Measurements from ENCODE around the gene PHTF1. TPM values are rescaled to one million over a fixed set of nuclear protein-coding genes. Genes with fewer than 3 reads are reported as not detected.
"Not testable (repeated sequence)": the region's sequence is repeated elsewhere in the genome, so short reads cannot be mapped to it uniquely, and the experiment has no call there.

Gene PHTF1
- total and polyA plus RNA-seq, 5 experiments from 2014 or later, result 1.9 to 9.9 (median 4.3) TPM

DNA sequence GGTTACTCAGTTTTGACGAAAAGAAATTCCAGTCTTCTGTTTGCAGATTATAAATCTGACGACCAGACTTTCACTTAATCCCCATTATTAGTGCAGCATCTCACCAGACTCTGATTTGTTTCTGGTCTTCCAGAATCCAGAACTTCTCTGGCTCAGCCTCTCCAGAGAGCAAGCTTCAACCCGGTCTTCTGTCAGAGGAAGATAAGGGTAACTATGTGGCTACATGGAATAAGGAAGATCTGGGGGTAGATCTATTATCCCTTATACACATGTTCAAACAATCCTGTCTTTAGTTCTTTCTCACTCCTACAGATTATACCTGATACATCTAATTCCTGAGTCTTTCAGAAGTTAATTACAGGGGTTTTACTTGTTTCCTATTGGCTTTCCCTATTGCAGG, 9.9 kb downstream of the PHTF1 start:
- H3K27ac Mint-ChIP-seq, result peak overlapping the region in 1 of 10 donors; percentile 10
- POLR2A ChIA-PET, result no interaction called here

GRCh38 chr1:113747376-113747775, 11.9 kb downstream of the PHTF1 start:
- POLR2A ChIA-PET, result interaction anchor here (0.6 kb wide), 1 partner anchor 46 kb away, joined by 3 read pairs; no protein-coding TSS in a partner anchor
- peaks cover 0 to 5% (median 0%) of the 10 kb centered on the region in 3 donors for H3K36me3 Mint-ChIP-seq
- H3K27ac Mint-ChIP-seq, result no peak overlapping the region
- no peaks in the 10 kb centered on the region for H3K9me3 Mint-ChIP-seq
- H3K4me1 Mint-ChIP-seq, result peaks cover 0 to 3% (median under 1%) of the 10 kb centered on the region in 4 donors
- DNase-seq, result no peak
- no peak overlapping the region for H3K4me3 Mint-ChIP-seq
- no peaks in the 10 kb centered on the region for H3K27me3 Mint-ChIP-seq
- no peak for ATAC-seq

More for the DNA sequence above, 9.9 kb downstream of the PHTF1 start:
- DNase-seq (no peak), ATAC-seq (no peak)
- Mint-ChIP-seq H3K9me3 (no peaks in the 10 kb centered on the region), H3K4me3 (no peak overlapping the region), H3K4me1 (peaks cover 0 to under 1% (median 0%) of the 10 kb centered on the region in 4 donors), H3K36me3 (peaks cover 0 to 6% (median 3%) of the 10 kb centered on the region in 3 donors), H3K27me3 (no peaks in the 10 kb centered on the region)

- peaks cover 0 to 3% (median under 1%) of the 10 kb centered on the region in 4 donors for H3K4me1 Mint-ChIP-seq
- no peak for ATAC-seq
- DNase-seq, result no peak
- no peaks in the 10 kb centered on the region for H3K9me3 Mint-ChIP-seq
- H3K4me3 Mint-ChIP-seq, result no peak overlapping the region
- POLR2A ChIA-PET, result no interaction called here
- peaks cover 0 to 5% (median 0%) of the 10 kb centered on the region in 3 donors for H3K36me3 Mint-ChIP-seq
- H3K27me3 Mint-ChIP-seq, result no peaks in the 10 kb centered on the region
- H3K27ac Mint-ChIP-seq, result peak overlapping the region in 2 of 10 donors; percentile 16 to 37
Observed at GRCh38 chr1:113745425-113745824, 13.9 kb downstream of the PHTF1 start.

GRCh38 chr1:113744114-113744513, 15.2 kb downstream of the PHTF1 start:
- no peak overlapping the region for H3K27ac Mint-ChIP-seq
- H3K9me3 Mint-ChIP-seq, result no peaks in the 10 kb centered on the region

DNA sequence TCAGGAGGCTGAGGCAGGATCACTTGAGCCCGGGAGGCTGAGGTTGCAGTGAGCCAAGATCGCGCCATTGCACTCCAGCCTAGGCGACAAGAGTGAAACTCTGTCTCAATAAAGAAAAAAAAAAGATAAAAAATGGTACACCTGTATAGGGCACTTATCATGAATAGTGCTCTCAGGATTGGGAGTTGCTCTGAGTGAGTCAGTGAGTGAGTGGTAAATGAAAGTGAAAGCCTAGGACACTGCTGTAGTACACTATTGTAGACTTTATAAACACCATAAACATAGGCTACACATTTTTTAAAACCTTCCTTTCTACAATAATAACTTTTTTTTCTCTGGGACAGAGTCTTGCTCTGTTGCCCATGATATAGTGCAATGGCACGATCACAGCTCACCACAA, 16.8 kb downstream of the PHTF1 start:
- Mint-ChIP-seq H3K27me3 (no peaks in the 10 kb centered on the region), H3K9me3 (no peaks in the 10 kb centered on the region), H3K27ac (no peak overlapping the region), H3K36me3 (peaks cover 0 to 2% (median 0%) of the 10 kb centered on the region in 3 donors), H3K4me1 (peaks cover 0 to 3% (median under 1%) of the 10 kb centered on the region in 4 donors), H3K4me3 (no peak overlapping the region)
- POLR2A ChIA-PET, result interaction anchor here (0.6 kb wide), 1 partner anchor 15 kb away, joined by 3 read pairs; no protein-coding TSS in a partner anchor
- ATAC-seq (no peak), DNase-seq (no peak)

More at GRCh38 chr1:113744114-113744513, 15.2 kb downstream of the PHTF1 start:
- Mint-ChIP-seq H3K4me1 (peaks cover 0 to 3% (median under 1%) of the 10 kb centered on the region in 4 donors), H3K36me3 (no peaks in the 10 kb centered on the region), H3K27me3 (no peaks in the 10 kb centered on the region), H3K4me3 (no peak overlapping the region)
- POLR2A ChIA-PET, result no interaction called here
- DNase-seq (no peak), ATAC-seq (no peak)

DNA sequence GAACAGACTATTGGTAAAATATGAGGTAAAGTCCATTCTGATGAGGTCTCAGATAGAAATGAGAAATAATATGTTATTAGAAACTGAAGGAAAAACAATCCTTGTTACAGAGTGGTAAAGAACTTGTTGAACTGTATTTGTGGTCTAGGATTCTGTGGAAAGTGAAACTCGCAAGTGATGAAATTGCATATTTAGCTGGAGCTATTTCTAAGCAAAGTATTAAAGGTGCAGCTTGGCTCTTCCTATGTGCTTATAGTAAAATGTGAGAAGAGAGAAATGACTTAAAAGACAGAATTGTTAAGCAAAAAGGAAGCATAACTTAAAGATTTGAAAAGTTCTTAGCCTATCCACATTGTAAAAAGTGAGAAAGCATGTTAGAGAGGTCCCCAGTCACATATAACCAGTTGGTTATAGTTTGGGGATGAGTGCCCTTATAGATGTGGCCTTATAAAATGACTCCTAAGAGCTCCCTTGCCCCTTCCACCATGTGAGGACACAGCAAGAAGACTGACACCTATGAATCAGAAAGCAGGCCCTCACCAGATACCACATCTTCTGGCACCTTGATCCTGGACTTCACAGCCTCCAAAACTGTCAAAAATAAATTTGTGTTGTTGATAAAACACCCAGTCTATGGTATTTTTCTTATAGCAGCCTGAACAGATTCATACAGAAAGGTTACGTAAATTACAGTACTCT, 24.8 kb downstream of the PHTF1 start:
- Mint-ChIP-seq H3K4me1 (no peaks in the 10 kb centered on the region), H3K9me3 (no peaks in the 10 kb centered on the region), H3K27me3 (no peaks in the 10 kb centered on the region), H3K27ac (peak overlapping the region in 1 of 10 donors; percentile 68), H3K4me3 (no peak overlapping the region), H3K36me3 (peaks cover 0 to 11% (median 2%) of the 10 kb centered on the region in 3 donors)
- DNase-seq (no peak), ATAC-seq (no peak)
- POLR2A ChIA-PET, result no interaction called here

- no peak for DNase-seq
- no peak for ATAC-seq
- Mint-ChIP-seq H3K27me3 (no peaks in the 10 kb centered on the region), H3K9me3 (no peaks in the 10 kb centered on the region), H3K36me3 (peaks cover 0 to 11% (median 6%) of the 10 kb centered on the region in 3 donors), H3K4me3 (no peak overlapping the region), H3K27ac (no peak overlapping the region), H3K4me1 (no peaks in the 10 kb centered on the region)
- POLR2A ChIA-PET, result no interaction called here
Observed at GRCh38 chr1:113732802-113733201, 26.5 kb downstream of the PHTF1 start.

DNA sequence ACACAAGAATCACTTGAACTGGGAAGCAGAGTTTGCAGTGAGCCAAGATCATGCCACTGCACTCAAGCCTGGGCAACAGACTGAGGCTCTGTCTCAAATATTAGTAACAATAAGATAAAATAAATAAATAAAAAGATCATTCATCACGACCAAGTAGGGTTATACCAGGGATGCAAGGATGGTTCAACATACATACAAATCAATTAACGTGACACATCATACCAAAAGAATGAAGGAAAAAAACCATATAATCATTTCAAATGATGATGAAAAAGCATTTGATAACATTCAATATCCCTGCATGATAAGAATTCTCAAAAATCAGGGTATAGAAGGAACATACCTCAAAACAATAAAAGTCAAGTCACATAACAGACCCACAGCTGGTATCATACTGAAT, 38.3 kb downstream of the PHTF1 start:
- H3K4me3 Mint-ChIP-seq, result no peak overlapping the region
- H3K27ac Mint-ChIP-seq, result no peak overlapping the region
- ATAC-seq, result no peak
- peaks cover 27 to 51% (median 42%) of the 10 kb centered on the region in 3 donors for H3K36me3 Mint-ChIP-seq
- no peaks in the 10 kb centered on the region for H3K27me3 Mint-ChIP-seq
- POLR2A ChIA-PET, result no interaction called here
- no peak for DNase-seq
- H3K9me3 Mint-ChIP-seq, result peaks cover 8 to 46% (median 19%) of the 10 kb centered on the region in 9 donors
- no peaks in the 10 kb centered on the region for H3K4me1 Mint-ChIP-seq

DNA sequence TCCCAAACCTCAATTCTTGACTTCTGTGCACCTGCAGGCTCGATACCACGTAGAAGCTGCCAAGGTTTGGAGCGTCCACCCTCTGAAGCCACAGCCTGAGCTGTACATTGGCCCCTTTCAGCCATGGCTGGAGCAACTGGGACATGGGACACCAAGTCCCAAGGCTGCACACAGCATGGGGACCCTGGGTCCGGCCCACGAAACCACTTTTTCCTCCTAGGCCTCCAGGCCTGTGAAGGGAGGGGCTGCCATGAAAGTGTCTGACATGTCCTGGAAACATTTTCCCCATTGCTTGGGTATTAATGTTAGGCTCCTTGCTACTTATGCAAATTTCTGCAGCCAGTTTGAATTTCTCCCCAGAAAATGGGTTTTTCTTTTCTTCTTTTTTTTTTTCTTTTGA, 40.7 kb downstream of the PHTF1 start:
- H3K27ac Mint-ChIP-seq, DNase-seq, H3K4me3 Mint-ChIP-seq, H3K4me1 Mint-ChIP-seq, POLR2A ChIA-PET, H3K27me3 Mint-ChIP-seq, ATAC-seq: not testable (repeated sequence)
- peaks cover 27 to 50% (median 36%) of the 10 kb centered on the region in 3 donors for H3K36me3 Mint-ChIP-seq
- H3K9me3 Mint-ChIP-seq, result peaks cover 8 to 46% (median 21%) of the 10 kb centered on the region in 9 donors

- H3K4me3 Mint-ChIP-seq, ATAC-seq, H3K4me1 Mint-ChIP-seq, DNase-seq, H3K27ac Mint-ChIP-seq, H3K27me3 Mint-ChIP-seq, POLR2A ChIA-PET: not testable (repeated sequence)
- peaks cover 8 to 46% (median 21%) of the 10 kb centered on the region in 9 donors for H3K9me3 Mint-ChIP-seq
- H3K36me3 Mint-ChIP-seq, result peaks cover 27 to 52% (median 35%) of the 10 kb centered on the region in 3 donors
Observed at GRCh38 chr1:113717506-113717905, 41.8 kb downstream of the PHTF1 start.

- no peak overlapping the region for H3K4me3 Mint-ChIP-seq
- POLR2A ChIA-PET, result no interaction called here
- H3K36me3 Mint-ChIP-seq, result peaks cover 21 to 41% (median 36%) of the 10 kb centered on the region in 3 donors
- ATAC-seq (no peak), DNase-seq (no peak)
- H3K4me1 Mint-ChIP-seq, result peaks cover 0 to 3% (median under 1%) of the 10 kb centered on the region in 4 donors
- no peaks in the 10 kb centered on the region for H3K27me3 Mint-ChIP-seq
- no peak overlapping the region for H3K27ac Mint-ChIP-seq
- peaks cover 8 to 32% (median 17%) of the 10 kb centered on the region in 9 donors for H3K9me3 Mint-ChIP-seq
Observed at GRCh38 chr1:113714606-113715269, 44.5 kb downstream of the PHTF1 start.

GRCh38 chr1:113701429-113701828, 57.9 kb downstream of the PHTF1 start:
- DNase-seq (no peak), ATAC-seq (peak in 1 of 2 donors; percentile 41)
- H3K9me3 Mint-ChIP-seq, result peaks cover 0 to 3% (median 0%) of the 10 kb centered on the region in 9 donors
- H3K36me3 Mint-ChIP-seq, result peaks cover 0 to 7% (median 2%) of the 10 kb centered on the region in 3 donors
- peak overlapping the region in 1 of 10 donors; percentile 50 for H3K4me3 Mint-ChIP-seq
- POLR2A ChIA-PET, result no interaction called here
- peaks cover 2 to 14% (median 10%) of the 10 kb centered on the region in 4 donors for H3K4me1 Mint-ChIP-seq
- H3K27ac Mint-ChIP-seq, result no peak overlapping the region
- H3K27me3 Mint-ChIP-seq, result no peaks in the 10 kb centered on the region

DNA sequence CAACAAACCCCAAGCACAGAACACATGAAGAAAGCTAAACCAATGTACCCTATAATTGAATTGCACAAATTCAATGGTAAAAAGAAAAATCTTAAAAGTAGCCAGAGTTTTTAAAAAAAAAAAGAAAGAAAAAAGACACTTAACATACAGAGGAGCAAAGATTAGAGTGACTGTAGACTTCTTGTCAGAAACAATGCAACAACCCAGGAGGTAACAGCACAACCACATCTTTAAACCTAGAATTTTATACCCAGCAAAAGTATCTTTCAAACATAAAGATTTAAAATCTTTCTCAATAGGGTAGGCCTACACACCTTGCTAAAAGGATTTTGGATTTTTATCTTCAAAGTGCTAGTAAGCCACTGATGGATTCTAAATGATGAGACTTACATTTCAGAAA, 64.4 kb downstream of the PHTF1 start:
- DNase-seq (no peak), ATAC-seq (no peak)
- peaks cover 10 to 35% (median 31%) of the 10 kb centered on the region in 3 donors for H3K36me3 Mint-ChIP-seq
- H3K27ac Mint-ChIP-seq, result no peak overlapping the region
- peaks cover 11 to 39% (median 25%) of the 10 kb centered on the region in 9 donors for H3K9me3 Mint-ChIP-seq
- no peaks in the 10 kb centered on the region for H3K4me1 Mint-ChIP-seq
- H3K27me3 Mint-ChIP-seq, result no peaks in the 10 kb centered on the region
- no peak overlapping the region for H3K4me3 Mint-ChIP-seq
- POLR2A ChIA-PET, result no interaction called here
